ENCODE results near the gene DCK.
"Not testable (repeated sequence)": the region's sequence is repeated elsewhere in the genome, so short reads cannot be mapped to it uniquely, and the experiment has no call there.

DCK gene

DNA sequence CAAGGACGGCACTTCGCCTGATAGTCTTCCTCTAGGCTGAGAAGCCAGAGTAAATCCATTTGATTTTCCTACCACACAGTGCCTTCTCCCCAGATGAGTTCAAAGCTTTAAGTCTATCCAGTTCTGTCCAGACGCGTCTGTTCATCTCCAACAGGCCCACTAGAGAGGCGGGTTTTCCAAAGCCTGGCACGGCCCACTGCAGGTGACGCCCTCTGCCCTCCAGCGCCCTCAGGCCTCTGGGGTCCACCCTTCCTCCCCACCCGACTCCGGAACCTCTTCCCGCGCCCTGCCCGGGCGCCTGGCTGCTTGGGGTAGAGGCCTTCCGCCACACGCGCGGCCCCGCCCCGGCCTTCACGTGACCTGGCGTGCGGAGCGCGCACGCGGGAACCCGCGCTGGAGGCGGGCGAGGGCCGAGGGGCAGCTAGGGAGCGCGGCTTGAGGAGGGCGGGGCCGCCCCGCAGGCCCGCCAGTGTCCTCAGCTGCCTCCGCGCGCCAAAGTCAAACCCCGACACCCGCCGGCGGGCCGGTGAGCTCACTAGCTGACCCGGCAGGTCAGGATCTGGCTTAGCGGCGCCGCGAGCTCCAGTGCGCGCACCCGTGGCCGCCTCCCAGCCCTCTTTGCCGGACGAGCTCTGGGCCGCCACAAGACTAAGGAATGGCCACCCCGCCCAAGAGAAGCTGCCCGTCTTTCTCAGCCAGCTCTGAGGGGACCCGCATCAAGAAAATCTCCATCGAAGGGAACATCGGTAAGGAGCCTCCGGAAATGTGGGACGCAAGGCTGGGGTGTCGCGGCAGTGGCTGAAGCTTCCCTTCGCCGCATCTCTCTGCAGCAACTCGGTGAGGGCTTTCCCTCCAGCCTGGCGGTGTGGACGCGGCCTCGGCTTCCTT, at the start of gene DCK:
TSS of gene DCK (plus strand) at position 469 of the 888 bp plus-strand sequence. CDS start at position 656, 187 bp downstream.
- FAIRE-seq, result no peak

DNA sequence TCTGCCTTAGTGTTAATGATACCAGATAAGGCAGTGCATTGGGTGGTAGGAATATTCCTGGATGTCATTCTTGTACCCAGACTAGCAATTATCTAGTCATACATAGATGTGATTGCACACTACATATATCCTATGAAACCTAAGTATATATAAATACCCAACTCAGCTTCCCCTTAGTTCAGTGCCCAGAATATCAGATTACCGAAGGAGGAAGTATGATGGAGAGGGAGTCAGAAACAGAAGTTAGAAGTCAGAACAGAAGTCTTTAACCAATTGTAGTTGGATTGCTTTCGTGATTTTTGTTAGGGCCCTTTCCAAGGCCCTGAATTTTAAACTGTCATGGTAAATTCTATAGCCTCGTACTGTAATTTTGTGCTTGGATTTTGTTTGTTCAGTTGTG, 48.4 kb upstream of the DCK start:
- FAIRE-seq, result no peak

DNA sequence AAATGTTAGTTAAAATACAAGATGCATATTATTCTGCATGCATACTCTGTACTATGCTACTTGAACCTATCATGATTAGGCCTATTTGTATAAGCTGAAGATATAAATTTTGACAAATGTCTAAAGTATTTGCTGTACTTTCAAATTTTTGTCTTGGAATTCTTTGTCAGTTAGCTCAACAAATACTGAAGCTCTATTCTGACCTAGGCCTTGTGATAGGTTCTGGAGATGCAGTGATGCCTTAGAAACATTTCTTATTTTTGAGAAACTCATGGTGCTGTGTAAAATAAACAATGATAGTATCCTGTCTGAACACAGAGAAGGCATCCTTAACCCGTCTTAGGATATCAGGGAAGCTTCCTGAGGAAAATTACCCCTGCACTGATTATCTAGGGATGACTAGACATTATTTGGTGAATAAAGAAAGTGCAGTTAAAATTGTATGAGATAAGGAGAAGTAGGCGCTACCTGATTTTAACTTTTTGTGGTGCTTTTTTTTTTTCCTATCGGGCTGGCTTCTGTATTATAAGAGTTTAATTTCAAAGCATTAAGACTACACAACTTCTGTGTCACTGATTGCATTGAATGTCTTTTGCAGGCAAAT, 47.9 kb upstream of the DCK start:
- no peak for FAIRE-seq

DNA sequence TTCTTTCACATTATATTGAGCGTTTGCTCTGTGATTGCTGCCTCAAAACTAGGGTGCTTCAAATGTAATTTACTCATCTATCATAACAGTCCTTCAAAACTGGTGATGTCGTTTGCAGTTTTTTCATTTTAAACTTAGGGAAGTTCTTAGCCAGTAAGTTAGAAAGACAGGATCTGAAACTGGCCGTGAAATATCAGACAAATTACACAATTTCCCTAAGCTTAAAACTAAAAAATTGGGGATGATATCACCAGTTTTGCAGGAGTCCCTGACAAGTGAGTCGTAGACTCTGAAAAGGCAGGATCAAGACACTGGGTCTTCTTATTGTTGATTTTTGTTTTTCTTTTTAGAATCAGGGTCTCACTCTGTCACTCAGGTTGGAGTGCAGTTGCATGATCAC, 46.5 kb upstream of the DCK start:
- FAIRE-seq, result no peak

DNA sequence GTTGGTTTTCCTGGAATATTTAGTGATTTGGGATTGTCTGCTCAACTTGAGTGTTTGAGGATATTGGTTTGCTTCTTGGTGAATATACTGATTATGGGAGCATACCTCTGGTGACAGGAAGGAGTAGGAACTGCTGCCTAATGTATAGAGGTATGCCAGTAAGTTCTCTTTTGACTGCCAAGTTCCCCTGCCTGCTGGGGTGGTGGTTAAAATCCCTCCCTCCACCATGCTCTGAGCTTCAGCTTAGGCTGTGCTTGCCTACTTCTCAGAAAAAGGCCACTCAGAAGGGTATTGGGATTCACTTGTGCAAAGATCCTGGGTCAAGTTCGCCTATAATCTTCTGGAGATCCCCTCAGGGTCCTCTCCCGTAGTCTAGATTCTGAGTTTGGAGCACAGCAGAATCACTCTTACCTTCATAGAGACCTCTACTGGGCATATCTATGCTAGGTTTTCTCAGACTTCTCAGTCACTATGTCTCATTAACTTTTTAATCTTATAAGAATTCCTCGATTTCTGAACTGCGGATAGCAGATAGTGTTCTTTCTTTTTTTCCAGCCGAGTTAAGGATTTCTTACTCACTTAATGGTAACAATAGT, 44.7 kb upstream of the DCK start:
- FAIRE-seq, result no peak

DNA sequence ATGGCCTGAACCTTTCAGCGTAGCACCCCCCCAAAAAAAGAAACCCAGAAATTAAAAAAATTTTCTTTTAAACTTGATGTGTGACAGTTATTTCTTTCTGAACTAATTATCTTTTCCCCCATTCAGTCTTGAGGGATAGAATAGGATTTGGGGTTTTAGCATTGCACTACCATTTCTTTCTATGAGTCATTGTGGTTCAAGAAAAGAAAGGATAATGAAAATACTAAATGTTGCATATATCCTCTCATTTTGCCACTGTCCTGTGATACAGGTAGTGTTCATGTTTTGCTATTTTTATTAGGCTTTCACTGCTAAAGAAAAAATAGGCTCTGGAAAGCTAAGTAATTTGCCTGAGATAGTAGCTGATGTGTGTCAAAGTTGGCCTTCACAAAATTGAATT, 39.4 kb upstream of the DCK start:
- no peak for FAIRE-seq

DNA sequence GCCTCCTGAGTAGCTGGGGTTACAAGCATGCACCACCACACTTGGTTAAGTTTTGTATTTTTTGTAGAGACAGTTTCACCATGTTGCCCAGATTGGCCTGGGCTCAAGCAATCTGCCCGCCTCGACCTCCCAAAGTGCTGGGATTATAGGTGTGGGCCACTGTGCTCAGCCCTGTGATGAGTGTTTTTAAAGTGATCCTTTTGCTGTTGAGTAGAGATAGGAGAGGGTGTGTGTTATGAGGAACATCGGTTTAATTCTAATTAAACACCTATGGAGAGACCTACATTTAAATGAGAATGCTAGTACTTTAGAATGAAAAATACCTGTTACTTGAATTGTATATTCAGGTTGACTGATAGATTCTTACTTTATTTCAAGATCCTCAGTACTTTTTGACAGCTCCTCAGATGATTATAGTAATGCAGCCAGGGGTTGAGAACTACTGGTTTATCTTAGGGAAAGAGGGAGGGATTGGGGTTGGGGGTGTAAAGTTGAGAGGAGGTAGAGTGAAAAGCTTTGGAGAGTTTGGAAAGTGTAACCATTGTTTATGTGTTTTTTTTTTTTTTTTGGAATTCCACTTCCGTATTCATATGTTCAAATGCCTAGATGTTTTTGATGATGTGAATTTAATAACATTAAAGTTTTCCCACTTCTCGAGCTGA, 36.8 kb upstream of the DCK start:
- no peak for FAIRE-seq

DNA sequence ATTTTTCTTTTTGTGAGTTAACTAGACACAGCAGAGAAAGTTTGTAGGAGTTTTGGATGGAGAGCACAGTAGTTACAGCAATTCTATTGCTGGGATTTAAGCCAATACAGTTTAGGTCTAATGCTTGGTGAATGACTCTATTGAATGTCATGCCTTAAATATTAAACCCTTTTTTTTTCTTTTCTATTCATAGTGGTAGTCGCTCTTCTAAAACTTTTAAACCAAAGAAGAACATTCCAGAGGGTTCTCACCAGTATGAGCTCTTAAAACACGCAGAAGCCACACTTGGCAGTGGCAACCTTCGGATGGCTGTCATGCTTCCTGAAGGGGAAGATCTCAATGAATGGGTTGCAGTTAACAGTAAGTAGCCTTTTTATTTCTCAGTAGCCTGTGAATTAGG, 34.8 kb upstream of the DCK start:
- FAIRE-seq, result no peak

DNA sequence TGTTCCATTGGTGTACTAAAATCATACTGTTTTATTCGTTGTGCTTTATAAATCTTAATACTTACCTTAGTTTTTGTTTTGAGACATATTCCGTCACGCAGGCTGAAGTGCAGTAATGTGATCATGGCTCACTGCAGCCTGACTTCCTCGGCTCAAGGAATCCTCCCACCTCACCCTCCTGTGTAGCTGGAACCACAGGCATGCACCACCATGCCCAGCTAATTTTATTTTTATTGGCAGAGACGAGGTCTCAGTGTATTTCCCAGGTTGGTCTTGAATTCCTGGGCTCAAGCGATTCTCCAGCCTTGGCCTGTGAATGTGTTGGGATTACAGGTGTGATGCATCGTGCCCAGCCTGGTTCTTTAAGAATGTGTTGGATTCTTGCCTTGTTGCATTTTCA, 24.4 kb upstream of the DCK start:
- no peak for FAIRE-seq

DNA sequence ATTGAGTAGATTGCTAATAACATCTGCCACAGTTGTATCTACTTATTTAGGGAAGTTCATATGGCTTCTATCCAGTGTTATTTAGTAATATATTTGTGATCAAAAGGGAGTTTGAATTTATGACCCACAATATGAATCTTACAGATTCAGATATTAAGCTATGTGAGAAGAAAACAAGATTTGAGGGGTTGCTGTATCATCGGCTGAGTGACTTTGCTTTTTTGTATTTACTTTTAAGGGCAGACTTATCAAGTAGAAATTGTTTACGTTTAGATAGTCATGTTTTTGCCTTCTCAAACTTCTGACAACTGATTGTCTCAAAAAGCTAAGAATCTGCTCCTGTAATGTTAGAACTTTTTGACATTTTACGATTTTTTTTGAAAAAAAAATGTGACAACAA, 17.2 kb upstream of the DCK start:
- no peak for FAIRE-seq

DNA sequence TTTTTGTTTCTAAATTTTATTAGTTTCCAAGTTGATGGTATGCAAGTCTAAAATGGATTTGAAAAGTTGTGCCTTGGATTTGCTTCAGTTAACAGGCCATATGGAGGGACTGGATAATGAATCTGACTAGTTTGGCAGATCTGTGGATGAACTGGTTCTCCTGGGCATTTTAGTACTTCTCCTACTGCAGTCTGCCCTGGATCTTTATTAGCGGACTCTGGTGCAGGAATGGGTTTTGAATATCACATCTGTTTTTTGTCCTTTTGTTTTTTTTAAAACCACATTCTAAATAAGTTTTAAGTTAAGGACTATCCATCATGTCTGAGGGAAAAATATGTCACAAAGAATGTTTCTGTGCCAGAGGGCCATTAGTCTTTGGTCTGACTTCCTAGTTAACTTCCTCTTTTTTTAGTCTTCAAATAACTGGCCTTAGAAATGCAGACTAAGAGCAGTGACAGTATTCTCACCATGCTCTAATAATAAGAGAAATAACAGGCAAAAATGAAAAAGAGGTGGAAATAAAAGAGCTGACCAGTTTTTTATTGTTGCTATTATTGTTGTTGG, 13.9 kb upstream of the DCK start:
- FAIRE-seq, result no peak

DNA sequence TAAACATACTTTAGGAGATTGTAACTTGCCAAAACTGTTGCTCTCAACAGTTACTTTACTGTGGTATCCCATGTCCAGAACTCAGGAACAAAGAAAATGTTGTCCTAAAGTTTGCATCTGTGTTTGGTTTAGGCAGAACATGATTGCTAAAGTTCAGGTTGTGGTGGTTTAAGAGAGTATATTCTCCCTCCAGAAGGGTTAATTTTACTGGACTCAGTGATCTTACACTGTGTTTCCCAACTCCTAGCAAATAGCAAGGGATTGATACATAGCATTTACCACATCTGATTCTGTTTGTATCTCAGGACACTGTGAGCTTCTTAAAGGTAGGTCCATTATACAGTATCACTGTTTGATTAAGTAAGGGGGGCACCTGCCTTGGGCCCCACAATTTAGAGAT, 13.3 kb upstream of the DCK start:
- FAIRE-seq, result no peak

DNA sequence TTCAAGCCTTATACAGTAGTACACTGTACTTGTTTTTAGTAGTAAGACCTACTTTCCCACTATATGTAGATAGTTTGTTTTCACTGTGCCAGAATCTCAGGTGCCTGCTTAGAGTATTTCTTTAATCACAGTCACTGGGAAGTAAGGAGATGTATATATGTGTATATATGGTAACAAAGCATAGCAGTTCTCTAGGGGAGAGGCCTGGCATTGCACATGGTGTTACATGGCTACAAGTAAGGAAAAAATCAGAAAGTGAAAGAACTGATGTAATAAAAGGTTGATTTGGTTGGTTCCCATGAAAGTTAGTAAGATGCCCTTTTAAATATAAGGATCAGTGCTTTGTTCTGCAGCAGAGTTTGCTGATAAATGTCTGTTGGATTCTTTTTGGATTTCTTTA, 9.3 kb upstream of the DCK start:
- no peak for FAIRE-seq

DNA sequence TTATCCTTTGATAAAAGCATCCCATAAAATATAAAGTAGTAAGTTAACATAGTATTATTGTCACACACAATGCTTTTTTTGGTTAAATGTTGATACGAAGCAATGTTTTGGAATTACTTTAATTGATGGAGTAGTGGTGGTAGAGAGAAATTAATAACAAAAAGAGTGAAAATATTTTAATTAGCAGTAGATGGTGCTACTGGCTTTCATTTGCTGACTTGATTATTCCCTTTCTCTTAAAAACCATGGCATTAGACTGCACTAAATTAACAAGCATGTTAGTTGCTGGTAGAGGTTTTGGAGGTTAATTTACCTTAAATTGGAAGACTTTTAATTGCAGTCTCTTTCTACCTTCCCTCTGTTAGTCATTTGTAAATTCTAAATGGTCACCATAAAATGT, 8.9 kb upstream of the DCK start:
- FAIRE-seq, result no peak

DNA sequence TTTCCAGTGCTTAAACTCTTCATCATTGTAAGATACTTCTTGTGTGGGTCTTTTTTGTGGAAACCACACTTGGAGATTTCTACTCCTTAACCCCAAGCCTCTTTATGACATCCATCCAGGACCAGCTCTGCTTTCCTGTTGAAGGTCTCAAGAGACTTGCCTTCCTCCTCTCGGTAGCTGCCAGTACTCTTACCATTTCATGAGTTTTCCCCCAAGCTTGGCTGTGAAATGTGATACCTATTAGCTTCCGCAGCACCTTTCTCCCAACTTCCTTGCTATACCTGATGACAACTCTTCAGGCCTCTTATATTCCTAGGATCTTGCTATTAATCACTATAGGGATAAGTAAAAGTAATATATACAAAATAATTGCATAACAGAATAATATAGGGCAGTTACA, 1.9 kb upstream of the DCK start:
- FAIRE-seq, result no peak

DNA sequence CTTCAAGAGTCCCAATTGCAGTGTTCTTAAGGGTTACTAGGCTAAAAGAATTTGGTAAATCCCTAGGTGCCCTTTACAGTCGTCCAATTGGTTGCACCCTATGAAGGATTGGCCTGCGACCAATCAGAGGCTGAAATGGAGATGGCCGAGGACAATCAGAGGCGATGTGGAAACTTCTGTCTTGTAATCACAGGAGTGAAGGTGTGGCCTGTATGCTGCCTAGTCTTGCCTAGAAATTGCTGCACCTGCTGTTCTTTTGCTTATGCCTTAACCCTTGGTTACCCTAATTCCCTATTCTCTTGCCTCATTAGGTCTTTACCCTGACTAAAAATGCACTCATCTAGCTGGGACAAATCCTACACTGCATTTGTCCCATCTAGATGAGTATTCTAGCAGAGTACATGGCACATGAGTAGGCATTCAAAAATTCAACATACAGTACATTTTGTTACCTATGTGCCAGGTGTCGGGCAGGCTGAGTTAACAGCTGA, 1.0 kb upstream of the DCK start:
- FAIRE-seq, result no peak

DNA sequence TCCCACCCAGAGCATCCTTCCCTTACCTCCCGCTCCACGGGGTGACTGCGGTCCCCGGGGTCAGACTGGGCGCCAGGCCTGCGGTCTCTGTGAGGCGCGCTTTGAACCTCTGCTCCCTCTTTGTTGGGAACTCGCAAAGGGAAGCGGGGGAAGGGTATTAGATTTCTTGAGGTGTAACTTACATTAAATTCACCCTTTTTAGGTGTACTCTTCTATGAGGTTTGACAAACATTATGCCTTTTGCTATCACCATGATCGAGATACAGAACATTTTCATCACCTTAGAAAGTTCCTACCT, 569 bp downstream of the DCK start:
- FAIRE-seq, result no peak

DNA sequence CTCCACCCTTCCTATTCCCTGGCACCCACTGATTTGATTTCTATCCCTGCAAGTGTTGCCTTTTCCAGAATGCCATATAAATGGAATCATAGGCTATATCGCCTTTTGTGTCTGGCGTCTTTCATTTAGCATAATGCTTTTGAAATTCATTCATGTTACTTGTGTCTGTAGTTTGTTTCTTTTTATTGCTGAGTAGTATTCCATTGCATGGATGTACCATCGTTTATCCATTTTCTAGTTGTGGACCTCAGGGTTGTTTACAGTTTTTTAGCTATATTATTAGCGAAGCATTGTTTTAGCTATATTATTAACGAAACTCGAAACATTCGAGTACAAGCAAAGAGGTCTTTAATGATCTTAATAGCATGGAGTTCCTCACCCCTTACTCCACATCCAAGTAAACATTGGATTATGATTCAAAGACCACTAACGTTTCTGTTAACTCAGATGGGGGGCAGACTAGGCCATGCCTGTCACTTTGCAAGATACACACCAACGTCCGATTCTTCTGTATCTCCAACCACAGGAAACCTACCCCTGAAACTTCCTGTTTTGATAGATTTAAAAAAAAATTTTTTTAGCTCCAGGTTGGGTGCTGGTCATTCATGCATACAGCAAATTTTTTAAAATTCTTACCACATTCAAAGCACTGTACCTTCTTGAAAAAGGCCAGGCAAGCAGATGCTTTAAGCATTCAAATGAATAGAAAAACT, 1.1 kb downstream of the DCK start:
- no peak for FAIRE-seq

DNA sequence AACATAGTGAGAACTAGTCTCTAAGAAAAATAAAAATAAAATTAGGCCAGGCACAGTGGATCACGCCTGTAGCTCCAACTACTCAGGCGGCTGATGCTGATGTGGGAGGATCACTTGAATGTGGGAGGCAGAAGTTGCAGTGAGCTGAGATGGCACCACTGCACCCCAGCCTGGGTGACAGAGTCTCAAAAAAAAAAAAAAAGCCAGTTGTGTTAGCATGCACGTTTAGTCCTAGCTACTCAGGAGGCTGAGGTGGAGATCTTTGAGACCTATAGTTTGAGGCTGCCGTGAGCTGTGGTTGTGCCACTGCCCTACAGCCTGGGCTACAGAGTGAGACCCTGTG, 2.5 kb downstream of the DCK start:
- FAIRE-seq, result no peak

DNA sequence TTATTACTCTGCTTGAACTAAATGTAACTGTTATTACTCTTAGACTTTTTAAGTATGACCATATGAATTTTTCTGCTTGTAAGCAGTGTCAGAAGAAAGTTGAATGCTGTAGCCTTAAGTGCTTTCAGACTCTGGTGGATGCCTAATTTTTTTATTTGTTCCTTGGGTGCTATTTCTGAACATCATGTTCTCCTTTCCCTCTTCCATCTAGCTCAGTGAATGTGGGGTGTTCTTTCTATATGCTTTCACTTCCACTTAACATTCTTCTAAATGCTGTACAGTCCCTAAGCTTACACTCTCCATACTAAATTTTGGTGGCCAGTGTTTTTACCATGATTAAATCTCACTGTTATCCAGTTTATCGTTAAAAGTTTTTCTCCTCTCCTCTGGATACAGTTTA, 3.6 kb downstream of the DCK start:
- FAIRE-seq, result no peak

DNA sequence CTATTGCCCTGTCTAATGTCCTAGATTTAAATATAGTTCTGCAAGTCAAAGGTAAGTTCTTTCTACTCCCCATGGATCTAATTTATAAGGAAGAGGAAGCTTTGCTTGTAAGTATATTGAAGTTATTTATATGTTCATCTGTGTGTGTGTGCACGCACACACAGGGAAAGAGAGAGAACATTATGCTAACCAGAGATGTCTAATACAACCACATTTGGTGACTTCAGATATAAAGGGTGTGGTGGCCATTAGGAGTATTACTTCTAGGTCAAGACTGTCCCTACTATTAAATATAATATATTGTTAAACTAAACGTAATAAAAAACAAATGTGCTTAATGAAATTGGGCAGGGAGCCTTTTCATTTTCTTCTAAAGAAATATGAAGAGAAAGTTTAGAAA, 4.1 kb downstream of the DCK start:
- no peak for FAIRE-seq

DNA sequence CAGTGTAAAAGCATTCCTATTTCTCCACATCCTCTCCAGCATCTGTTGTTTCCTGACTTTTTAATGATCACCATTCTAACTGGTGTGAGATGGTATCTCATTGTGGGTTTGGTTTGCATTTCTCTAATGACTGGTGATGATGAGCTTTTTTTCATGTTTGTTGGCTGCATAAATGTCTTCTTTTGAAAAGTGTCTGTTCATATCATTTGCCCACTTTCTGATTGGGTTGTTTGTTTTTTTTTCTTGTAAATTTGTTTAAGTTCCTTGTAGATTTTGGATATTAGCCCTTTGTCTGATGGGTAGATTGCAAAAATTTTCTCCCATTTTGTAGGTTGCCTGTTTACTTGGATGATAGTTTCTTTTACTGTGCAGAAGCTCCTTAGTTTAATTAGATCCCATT, 6.2 kb downstream of the DCK start:
- not testable (repeated sequence) for FAIRE-seq

DNA sequence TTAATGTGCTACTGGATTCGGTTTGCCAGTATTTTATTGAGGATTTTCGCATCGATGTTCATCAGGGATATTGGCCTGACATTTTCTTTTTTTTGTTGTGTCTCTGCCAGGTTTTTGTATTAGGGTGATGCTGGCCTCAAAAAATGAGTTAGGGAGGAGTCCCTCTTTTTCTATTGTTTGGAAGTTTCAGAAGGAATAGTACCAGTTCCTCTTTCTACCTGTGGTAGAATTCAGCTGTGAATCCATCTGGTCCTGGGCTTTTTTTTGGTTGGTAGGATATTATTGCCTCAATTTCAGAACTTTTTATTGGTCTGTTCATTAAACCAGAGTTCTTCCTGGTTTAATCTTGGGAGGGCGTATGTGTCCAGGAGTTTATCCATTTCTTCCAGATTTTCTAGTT, 7.9 kb downstream of the DCK start:
- FAIRE-seq, result not testable (repeated sequence)
